Spleen (tissue), 11 donors: ENCODE data around the gene MARS1. TPM values are rescaled to one million over a fixed set of nuclear protein-coding genes. Genes with fewer than 3 reads are reported as not detected.
"Not testable (repeated sequence)": the region's sequence is repeated elsewhere in the genome, so short reads cannot be mapped to it uniquely, and the experiment has no call there.

ENCODE experiments used
- DNase-seq: peaks from one replicate; pipeline ENCODE4 v3.0.0-alpha.2; 2020
- H3K27ac ChIP-seq, 8 donors: fragments of 200-600 bp; sonication (generic) in 7 of 8; 1 replicate in 4 of 8; 2 replicates in 4 of 8; pipeline versions ENCODE4 v1.5.0 to v1.8.0; 2016 to 2021; ENCODE audit warnings: inconsistent platforms in 4 of 8, mild to moderate bottlenecking in 4 of 8, moderate library complexity in 1 of 8
- H3K27me3 ChIP-seq, 7 donors: fragments of 200-600 bp; sonication (generic) in 6 of 7; replicated peaks in 1 of 7; 1 replicate in 4 of 7; 2 replicates in 3 of 7; pipeline versions ENCODE4 v1.5.0 to v1.8.0; 2016 to 2021; ENCODE audit warnings: inconsistent platforms in 3 of 7, mild to moderate bottlenecking in 1 of 7
- H3K36me3 ChIP-seq, 6 donors: fragments of 200-600 bp; sonication (generic) in 5 of 6; 1 replicate in 4 of 6; 2 replicates in 2 of 6; pipeline versions ENCODE4 v1.5.0 to v1.8.0; 2016 to 2021; ENCODE audit warnings: inconsistent platforms in 2 of 6
- H3K4me1 ChIP-seq, 6 donors: fragments of 200-600 bp; sonication (generic) in 5 of 6; 1 replicate in 3 of 6; 2 replicates in 3 of 6; pipeline versions ENCODE4 v1.5.0 to v1.8.0; 2016 to 2021; ENCODE audit warnings: inconsistent platforms in 3 of 6
- H3K4me3 ChIP-seq, 8 donors: fragments of 200-600 bp; sonication (generic) in 7 of 8; 1 replicate in 4 of 8; 2 replicates in 4 of 8; pipeline versions ENCODE4 v1.5.0 to v1.8.0; 2016 to 2021; ENCODE audit warnings: inconsistent platforms in 4 of 8, mild to moderate bottlenecking in 4 of 8, moderate library complexity in 2 of 8
- H3K9me3 ChIP-seq, 8 donors: fragments of 200-600 bp; sonication (generic) in 7 of 8; 1 replicate in 4 of 8; 2 replicates in 4 of 8; pipeline versions ENCODE4 v1.5.0 to v1.8.0; 2016 to 2021; ENCODE audit warnings: inconsistent platforms in 4 of 8
- POLR2A ChIP-seq, 3 donors: fragments of 450-650 bp; IDR thresholded peaks; one replicate each; pipeline ENCODE4 v1.5.1; 2017; ENCODE audit warnings: antibody characterized with exemption in 3 of 3, mild to moderate bottlenecking in 1 of 3
- POLR2AphosphoS5 ChIP-seq, 3 donors: sonication (generic); formaldehyde crosslinking; IDR thresholded peaks; one replicate each; pipeline ENCODE4 v1.5.1; 2017; ENCODE audit warnings: antibody characterized with exemption in 3 of 3
- WGBS, 5 donors: extraction: QIAGEN DNeasy Blood & Tissue Kit in 3 of 5; methylation state at CpG; one replicate each; pipeline versions ENCODE4 v1.1.5 to v1.1.7; 2013 to 2018; 5-methylcytosine and 5-hydroxymethylcytosine counted together
- intact Hi-C: fragments of 100-400 bp; cut with DNase I; formaldehyde crosslinking; loops from one replicate; pipeline ENCODE4 v1.15.0; 2023; ENCODE audit warnings: low total_unique reads
- microRNA-seq, 3 donors: library from miRNA; unstranded; fragments of <30 nt; microRNA quantifications; one replicate each; pipeline versions ENCODE4 to v1.1.0, GENCODE V29; 2019 to 2020
- polyA plus RNA-seq, 3 donors: library from polyadenylated mRNA; stranded (reverse); fragments of 200-250 nt; gene quantifications; one replicate each; pipeline ENCODE4 v1.2.1, GENCODE V29; 2013
- small RNA-seq, 4 donors: library from RNA; depleted of rRNA; stranded (forward); fragments of <200 nt; gene quantifications; one replicate each; pipeline ENCODE3, GENCODE V24; 2016
- total RNA-seq, 7 donors: library from RNA; depleted of rRNA in 3 of 7; stranded (reverse); fragments of >200 nt in 3 of 7; fragmentation: NEBNext Ultra II Directional in 4 of 7; extraction: Animal tissue kit (Norgen Biotek cat#: 25700) in 4 of 7; gene quantifications; one replicate each; pipeline versions ENCODE4 v1.1.0 to v1.2.1, GENCODE V29; 2016 to 2021
- TF ChIP-seq, protein P1 (sequence below), 11 experiments: fragments of 200-600 bp in 7 of 11; fragments of 450-650 bp in 4 of 11; sonication (generic) in 4 of 11; IDR thresholded peaks in 8 of 11; conservative IDR thresholded peaks in 3 of 11; 1 replicate in 7 of 11; 2 replicates in 4 of 11; pipeline versions ENCODE4 v1.4.0 to v1.8.0; 2016 to 2021; ENCODE audit warnings: antibody characterized with exemption in 11 of 11, inconsistent platforms in 4 of 11, mild to moderate bottlenecking in 1 of 11
- donor health status: healthy with polysubstance abuse.
- donor health status: DM: no; HTN: no; CAD: no; lungs with moderate emphysema.
- donor health status: DM: no; HTN: no; CAD: no.
- donor health status: Bipolar disorder and iron deficiency.
- donor health status: healthy.
- donor health status: DM: no; HTN: no; CAD: no.
- donor health status: DM: yes; HTN: yes; CAD: no.

MARS1 gene
- total and polyA plus RNA-seq, 10 donors, result 67.4 to 186 (median 101) TPM

DNA sequence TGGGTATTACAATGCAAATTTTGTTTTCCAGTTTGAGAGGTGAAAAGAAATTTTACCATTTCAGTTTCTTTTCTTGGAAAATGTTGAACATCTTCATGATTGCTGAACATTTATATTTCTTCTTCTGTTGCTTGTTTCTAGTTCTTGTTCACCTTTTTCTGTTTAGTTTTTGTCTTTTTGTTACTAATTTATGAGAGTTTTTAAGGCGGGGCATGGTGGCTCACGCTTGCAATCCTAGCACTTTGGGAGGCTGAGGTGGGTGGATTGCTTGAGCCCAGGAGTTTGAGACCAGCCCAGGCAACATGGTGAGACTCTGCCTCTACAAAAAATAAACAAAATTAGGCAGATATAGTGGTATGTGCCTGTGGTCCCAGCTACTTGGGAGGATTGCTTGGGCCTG is 72.6 kb downstream of the MARS1 start:
- Histone ChIP-seq H3K36me3 (no peaks in the 10 kb centered on the region), H3K4me3 (no peak overlapping the region), H3K27ac (no peak overlapping the region), H3K27me3 (peaks cover 0 to 16% (median 0%) of the 10 kb centered on the region in 7 donors), H3K4me1 (no peaks in the 10 kb centered on the region), H3K9me3 (no peaks in the 10 kb centered on the region)
- TF ChIP-seq POLR2A (IDR thresholded peaks at IDR 0.05) (no peak), POLR2AphosphoS5 (IDR thresholded peaks at IDR 0.05) (no peak)
- TF ChIP-seq, protein P1, sequence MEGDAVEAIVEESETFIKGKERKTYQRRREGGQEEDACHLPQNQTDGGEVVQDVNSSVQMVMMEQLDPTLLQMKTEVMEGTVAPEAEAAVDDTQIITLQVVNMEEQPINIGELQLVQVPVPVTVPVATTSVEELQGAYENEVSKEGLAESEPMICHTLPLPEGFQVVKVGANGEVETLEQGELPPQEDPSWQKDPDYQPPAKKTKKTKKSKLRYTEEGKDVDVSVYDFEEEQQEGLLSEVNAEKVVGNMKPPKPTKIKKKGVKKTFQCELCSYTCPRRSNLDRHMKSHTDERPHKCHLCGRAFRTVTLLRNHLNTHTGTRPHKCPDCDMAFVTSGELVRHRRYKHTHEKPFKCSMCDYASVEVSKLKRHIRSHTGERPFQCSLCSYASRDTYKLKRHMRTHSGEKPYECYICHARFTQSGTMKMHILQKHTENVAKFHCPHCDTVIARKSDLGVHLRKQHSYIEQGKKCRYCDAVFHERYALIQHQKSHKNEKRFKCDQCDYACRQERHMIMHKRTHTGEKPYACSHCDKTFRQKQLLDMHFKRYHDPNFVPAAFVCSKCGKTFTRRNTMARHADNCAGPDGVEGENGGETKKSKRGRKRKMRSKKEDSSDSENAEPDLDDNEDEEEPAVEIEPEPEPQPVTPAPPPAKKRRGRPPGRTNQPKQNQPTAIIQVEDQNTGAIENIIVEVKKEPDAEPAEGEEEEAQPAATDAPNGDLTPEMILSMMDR (IDR thresholded peaks at IDR 0.05 in 8 of 11, conservative IDR thresholded peaks at IDR 0.05 in 3 of 11), result no peak
- no peak for DNase-seq
- 88 to 100% (median 95%) methylated on average over 2 of the region's 2 CpGs for WGBS, 5 donors
- intact Hi-C loops, result no loop called here

DNA sequence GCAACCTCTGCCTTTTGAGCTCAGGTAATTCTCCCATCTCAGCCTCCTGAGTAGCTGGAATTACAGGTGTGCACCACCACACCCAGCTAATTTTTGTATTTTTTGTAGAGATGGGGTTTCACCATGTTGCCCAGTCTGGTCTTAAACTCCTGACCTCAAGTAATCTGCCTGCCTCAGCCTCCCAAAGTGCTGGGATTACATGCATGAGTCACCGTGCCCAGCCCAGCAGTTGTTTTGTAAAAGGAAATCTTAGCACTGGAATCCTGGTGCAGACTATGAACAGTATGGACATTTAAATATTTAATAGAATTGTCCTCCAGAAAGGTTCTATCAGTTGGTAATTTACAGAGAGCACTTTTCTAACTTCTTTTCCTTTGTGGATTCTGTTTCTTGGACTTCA is 73.2 kb downstream of the MARS1 start:
- DNase-seq, H3K27ac ChIP-seq, H3K36me3 ChIP-seq, H3K4me3 ChIP-seq, intact Hi-C loops, H3K9me3 ChIP-seq, H3K4me1 ChIP-seq: not testable (repeated sequence)
- WGBS, 5 donors, result 71 to 96% (median 83%) methylated on average over 1 of the region's 1 CpG
- H3K27me3 ChIP-seq, result peaks cover 0 to 20% (median 0%) of the 10 kb centered on the region in 7 donors

DNA sequence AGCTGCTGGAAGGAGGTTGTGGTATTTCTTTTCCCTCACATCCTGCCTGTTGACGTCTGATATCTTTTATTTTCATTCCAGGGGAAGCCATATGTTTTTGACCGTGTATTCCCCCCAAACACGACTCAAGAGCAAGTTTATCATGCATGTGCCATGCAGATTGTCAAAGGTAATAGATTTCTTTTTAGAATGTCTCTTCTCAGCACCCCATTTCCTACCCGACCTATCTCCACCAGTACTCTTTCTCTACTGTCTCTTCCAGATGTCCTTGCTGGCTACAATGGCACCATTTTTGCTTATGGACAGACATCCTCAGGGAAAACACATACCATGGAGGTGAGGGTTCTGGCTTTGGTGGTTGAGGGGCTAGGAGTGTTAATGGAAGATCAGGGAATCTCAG is 75.5 kb downstream of the MARS1 start:
- TF ChIP-seq, protein P1 (IDR thresholded peaks at IDR 0.05 in 8 of 11, conservative IDR thresholded peaks at IDR 0.05 in 3 of 11), result no peak
- no peak for TF ChIP-seq POLR2A (IDR thresholded peaks at IDR 0.05)
- no peak for TF ChIP-seq POLR2AphosphoS5 (IDR thresholded peaks at IDR 0.05)
- Histone ChIP-seq H3K36me3 (no peaks in the 10 kb centered on the region), H3K27me3 (peaks cover 0 to 42% (median 0%) of the 10 kb centered on the region in 7 donors), H3K27ac (no peak overlapping the region), H3K9me3 (no peaks in the 10 kb centered on the region), H3K4me1 (no peaks in the 10 kb centered on the region), H3K4me3 (no peak overlapping the region)
- WGBS, 5 donors, result 24 to 39% (median 35%) methylated on average over 4 of the region's 4 CpGs
- DNase-seq, result no peak
- intact Hi-C loops, result no loop called here

DNA sequence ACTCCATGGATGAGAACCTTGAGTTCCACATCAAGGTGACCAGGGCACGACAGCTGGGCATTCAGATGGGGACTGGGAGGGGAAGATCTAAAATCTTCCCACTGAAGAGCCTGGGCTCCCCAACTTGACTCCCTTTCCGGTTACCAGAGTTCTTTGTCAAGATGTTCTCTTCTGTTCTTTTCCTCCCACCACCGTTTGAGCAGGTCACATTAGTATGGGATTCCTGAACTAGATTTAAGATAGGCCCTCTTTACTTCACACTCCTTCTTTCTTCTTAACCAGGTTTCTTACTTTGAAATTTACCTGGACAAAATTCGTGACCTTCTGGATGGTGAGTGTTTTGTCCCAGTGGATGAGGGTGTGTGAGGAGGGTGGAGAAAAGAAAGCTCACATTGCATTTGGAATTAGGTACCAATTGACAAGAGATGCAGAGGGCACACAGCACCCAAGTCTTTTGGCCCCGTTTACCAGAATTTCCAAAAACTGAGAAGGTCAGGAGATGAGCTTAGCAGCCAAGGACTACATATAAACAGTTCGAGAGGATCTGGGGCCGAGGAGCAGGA is 76.4 kb downstream of the MARS1 start:
- Histone ChIP-seq H3K4me3 (no peak overlapping the region), H3K9me3 (no peaks in the 10 kb centered on the region), H3K4me1 (no peaks in the 10 kb centered on the region), H3K27me3 (peaks cover 0 to 50% (median 0%) of the 10 kb centered on the region in 7 donors), H3K27ac (no peak overlapping the region), H3K36me3 (no peaks in the 10 kb centered on the region)
- no peak for DNase-seq
- WGBS, 5 donors, result 81 to 88% (median 83%) methylated on average over 7 of the region's 7 CpGs
- intact Hi-C loops, result no loop called here
- TF ChIP-seq POLR2A (IDR thresholded peaks at IDR 0.05), result no peak
- TF ChIP-seq, protein P1 (IDR thresholded peaks at IDR 0.05 in 8 of 11, conservative IDR thresholded peaks at IDR 0.05 in 3 of 11), result no peak
- TF ChIP-seq POLR2AphosphoS5 (IDR thresholded peaks at IDR 0.05), result no peak

Small RNA genes lying within 50 kb of the gene (microRNA-seq; reads per million reads assigned to microRNA genes)
- gene MIR616 (0.28 to 0.72 (median 0.70) reads per million in 3 donors), gene MIR6758 (0 to 0.36 (median 0.28) reads per million in 3 donors)

Small RNA genes lying within 50 kb of the gene (small RNA-seq; reads per million reads assigned to genes)
- 0 to 0.23 (median 0) reads per million in 4 donors for gene MIR616

Other genes with a start within 250 kb of the MARS1 start
- 1 to 10 TPM; 3.4 to 9.8 (median 5.6) TPM for gene STAC3, start 236.9 kb upstream of the MARS1 start, total RNA-seq
- gene STAC3, start 236.9 kb upstream of the MARS1 start, polyA plus RNA-seq, result 10 to 100 TPM; 10.1 to 16.4 (median 10.4) TPM
- 10 to 100 TPM; 46.1 to 90.8 (median 61.2) TPM for gene R3HDM2, start 57.0 kb upstream of the MARS1 start, total RNA-seq
- gene R3HDM2, start 57.0 kb upstream of the MARS1 start, polyA plus RNA-seq, result 10 to 100 TPM; 11.3 to 16.9 (median 13.2) TPM
- gene INHBC, start 53.3 kb upstream of the MARS1 start, total RNA-seq, result under 1 TPM in 1 of 7 donors, not detected in 6; 0.19 TPM
- gene INHBC, start 53.3 kb upstream of the MARS1 start, polyA plus RNA-seq, result not detected
- gene INHBE, start 32.8 kb upstream of the MARS1 start, total RNA-seq, result not detected
- under 1 TPM in 1 of 3 donors, not detected in 2; 0.02 TPM for gene INHBE, start 32.8 kb upstream of the MARS1 start, polyA plus RNA-seq
- 1 to 10 TPM in 4 of 7 donors, under 1 TPM in 3; 0.46 to 3.6 (median 1.1) TPM for gene GLI1, start 28.3 kb upstream of the MARS1 start, total RNA-seq
- gene GLI1, start 28.3 kb upstream of the MARS1 start, polyA plus RNA-seq, result 1 to 10 TPM in 1 of 3 donors, under 1 TPM in 2; 0.63 to 1.2 (median 0.77) TPM
- gene ARHGAP9, start 8.2 kb upstream of the MARS1 start, total RNA-seq, result 100 to 1,000 TPM; 148 to 328 (median 226) TPM
- gene ARHGAP9, start 8.2 kb upstream of the MARS1 start, polyA plus RNA-seq, result 100 to 1,000 TPM; 190 to 400 (median 251) TPM
- 10 to 100 TPM; 18.0 to 27.7 (median 21.6) TPM for gene DDIT3, start 32.4 kb downstream of the MARS1 start, total RNA-seq
- gene DDIT3, start 32.4 kb downstream of the MARS1 start, polyA plus RNA-seq, result 10 to 100 TPM; 39.8 to 43.9 (median 43.4) TPM
- 100 to 1,000 TPM in 4 of 7 donors, 10 to 100 TPM in 3; 52.9 to 171 (median 110) TPM for gene MBD6, start 34.8 kb downstream of the MARS1 start, total RNA-seq
- 10 to 100 TPM; 14.8 to 65.0 (median 61.2) TPM for gene MBD6, start 34.8 kb downstream of the MARS1 start, polyA plus RNA-seq
- gene DCTN2, start 59.1 kb downstream of the MARS1 start, total RNA-seq, result 100 to 1,000 TPM in 4 of 7 donors, 10 to 100 TPM in 3; 68.5 to 152 (median 101) TPM
- 10 to 100 TPM; 53.3 to 67.3 (median 66.8) TPM for gene DCTN2, start 59.1 kb downstream of the MARS1 start, polyA plus RNA-seq
- gene KIF5A, start 62.0 kb downstream of the MARS1 start, total RNA-seq, result under 1 TPM in 6 of 7 donors, not detected in 1; 0.09 to 0.76 (median 0.32) TPM
- under 1 TPM; 0.07 to 0.13 (median 0.08) TPM for gene KIF5A, start 62.0 kb downstream of the MARS1 start, polyA plus RNA-seq
- gene PIP4K2C, start 103.1 kb downstream of the MARS1 start, total RNA-seq, result 10 to 100 TPM; 15.0 to 20.9 (median 18.8) TPM
- gene PIP4K2C, start 103.1 kb downstream of the MARS1 start, polyA plus RNA-seq, result 1 to 10 TPM; 5.7 to 7.5 (median 6.3) TPM
- gene DTX3, start 116.8 kb downstream of the MARS1 start, total RNA-seq, result 10 to 100 TPM; 15.3 to 30.7 (median 21.0) TPM
- 10 to 100 TPM; 13.7 to 24.3 (median 22.2) TPM for gene DTX3, start 116.8 kb downstream of the MARS1 start, polyA plus RNA-seq
- 10 to 100 TPM in 6 of 7 donors, 1 to 10 TPM in 1; 9.3 to 19.5 (median 14.8) TPM for gene ARHGEF25, start 123.4 kb downstream of the MARS1 start, total RNA-seq
- gene ARHGEF25, start 123.4 kb downstream of the MARS1 start, polyA plus RNA-seq, result 10 to 100 TPM; 13.7 to 26.6 (median 22.5) TPM
- gene B4GALNT1, start 145.1 kb downstream of the MARS1 start, total RNA-seq, result 1 to 10 TPM in 3 of 7 donors, under 1 TPM in 4; 0.39 to 2.2 (median 0.79) TPM
- gene B4GALNT1, start 145.1 kb downstream of the MARS1 start, polyA plus RNA-seq, result 1 to 10 TPM in 1 of 3 donors, under 1 TPM in 2; 0.83 to 1.5 (median 0.93) TPM
- 100 to 1,000 TPM; 227 to 323 (median 256) TPM for gene OS9, start 206.1 kb downstream of the MARS1 start, total RNA-seq
- gene OS9, start 206.1 kb downstream of the MARS1 start, polyA plus RNA-seq, result 100 to 1,000 TPM in 2 of 3 donors, 10 to 100 TPM in 1; 94.9 to 161 (median 130) TPM